Measurements from ENCODE around the gene LRMDA. TPM values are rescaled to one million over a fixed set of nuclear protein-coding genes. Genes with fewer than 3 reads are reported as not detected.

Gene LRMDA
- total RNA-seq, 2 donors from 2014 or later, result 9.6 to 12.6 TPM

DNA sequence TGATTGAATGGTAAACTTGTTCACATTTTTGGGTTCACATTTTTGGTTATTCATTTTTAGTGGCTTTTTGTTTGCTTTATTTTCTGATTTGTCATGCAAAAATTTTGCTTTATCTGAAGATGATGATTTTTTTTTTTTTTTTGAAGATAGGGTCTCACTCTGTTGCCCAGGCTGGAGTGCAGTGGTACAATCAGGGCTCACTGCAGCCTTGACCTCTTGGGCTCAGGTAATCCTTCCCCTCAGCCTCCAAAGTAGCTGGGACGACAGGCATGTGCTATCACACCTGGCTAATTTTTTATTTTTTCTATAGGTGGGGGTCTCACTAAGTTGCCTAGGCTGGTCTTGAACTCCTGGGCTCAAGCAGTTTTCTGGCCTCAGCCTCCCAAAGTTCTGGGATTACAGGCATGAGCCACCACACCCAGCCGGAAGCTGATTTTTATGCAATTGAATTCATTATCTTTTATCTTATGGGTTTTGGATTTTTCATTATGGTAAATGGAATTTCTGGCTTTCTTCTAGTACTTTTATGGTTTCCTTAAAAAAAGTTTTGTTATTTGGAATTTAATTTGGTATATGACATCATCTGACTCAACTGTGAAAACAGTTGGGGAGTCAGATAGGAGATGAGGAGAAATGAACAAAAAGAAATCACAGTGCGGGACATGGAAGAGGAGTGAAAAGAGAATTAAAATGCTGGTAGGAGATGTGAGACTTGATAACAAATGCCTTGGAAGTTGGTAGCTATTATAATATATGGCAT is 158.7 kb downstream of the LRMDA start:
- Histone ChIP-seq H3K4me1 (replicated peaks) (no peaks in the 10 kb centered on the region), H3K4me3 (no peak overlapping the region), H3K27ac (no peak overlapping the region), H3K36me3 (no peaks in the 10 kb centered on the region), H3K9me3 (no peaks in the 10 kb centered on the region), H3K27me3 (replicated peaks; ENCODE audit: insufficient read depth) (no peaks in the 10 kb centered on the region)
- no peak for DNase-seq (ENCODE audit: low spot score)
- intact Hi-C loops (cut with DNase I), result no loop called here
- no peak for TF ChIP-seq POLR2AphosphoS5 (IDR thresholded peaks at IDR 0.05)
- no peak for TF ChIP-seq POLR2A (IDR thresholded peaks at IDR 0.05)
- TF ChIP-seq, protein P1, sequence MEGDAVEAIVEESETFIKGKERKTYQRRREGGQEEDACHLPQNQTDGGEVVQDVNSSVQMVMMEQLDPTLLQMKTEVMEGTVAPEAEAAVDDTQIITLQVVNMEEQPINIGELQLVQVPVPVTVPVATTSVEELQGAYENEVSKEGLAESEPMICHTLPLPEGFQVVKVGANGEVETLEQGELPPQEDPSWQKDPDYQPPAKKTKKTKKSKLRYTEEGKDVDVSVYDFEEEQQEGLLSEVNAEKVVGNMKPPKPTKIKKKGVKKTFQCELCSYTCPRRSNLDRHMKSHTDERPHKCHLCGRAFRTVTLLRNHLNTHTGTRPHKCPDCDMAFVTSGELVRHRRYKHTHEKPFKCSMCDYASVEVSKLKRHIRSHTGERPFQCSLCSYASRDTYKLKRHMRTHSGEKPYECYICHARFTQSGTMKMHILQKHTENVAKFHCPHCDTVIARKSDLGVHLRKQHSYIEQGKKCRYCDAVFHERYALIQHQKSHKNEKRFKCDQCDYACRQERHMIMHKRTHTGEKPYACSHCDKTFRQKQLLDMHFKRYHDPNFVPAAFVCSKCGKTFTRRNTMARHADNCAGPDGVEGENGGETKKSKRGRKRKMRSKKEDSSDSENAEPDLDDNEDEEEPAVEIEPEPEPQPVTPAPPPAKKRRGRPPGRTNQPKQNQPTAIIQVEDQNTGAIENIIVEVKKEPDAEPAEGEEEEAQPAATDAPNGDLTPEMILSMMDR (IDR thresholded peaks at IDR 0.05), result no peak
- 94% methylated on average over 3 of the region's 3 CpGs for WGBS

DNA sequence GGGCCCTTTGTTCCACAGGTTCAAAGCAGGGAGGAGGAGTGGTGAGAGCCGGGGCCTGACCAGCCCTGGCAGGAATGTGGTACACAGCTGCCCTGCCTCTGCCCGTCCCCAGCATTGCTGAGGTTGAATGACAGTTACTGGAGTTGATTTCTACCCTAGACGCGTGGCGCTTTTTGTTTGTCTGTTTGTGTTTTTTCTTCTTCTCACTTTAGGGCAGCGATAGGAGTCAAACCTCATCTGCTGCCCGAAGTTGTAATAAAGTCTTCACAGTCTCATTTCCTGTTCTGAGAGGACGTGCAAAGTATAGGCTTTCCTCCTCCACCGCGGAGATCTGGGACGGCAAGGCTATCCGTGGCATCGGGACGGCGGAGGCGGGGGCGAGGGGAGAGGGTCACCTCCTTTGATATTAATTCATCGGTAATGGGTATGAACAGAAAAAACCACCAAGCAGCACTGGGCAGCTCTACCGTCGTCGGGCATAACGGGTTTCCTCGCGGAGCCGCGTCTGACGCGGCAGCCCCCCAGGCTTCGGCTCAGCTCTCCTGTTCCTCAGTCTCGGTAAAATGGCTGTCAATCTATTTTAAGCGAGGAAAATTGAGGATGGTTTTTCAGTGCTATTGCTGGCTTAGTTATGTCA is 160.8 kb downstream of the LRMDA start:
- no peak for TF ChIP-seq POLR2AphosphoS5 (IDR thresholded peaks at IDR 0.05)
- Histone ChIP-seq H3K4me3 (no peak overlapping the region), H3K9me3 (no peaks in the 10 kb centered on the region), H3K27ac (no peak overlapping the region), H3K4me1 (replicated peaks) (no peaks in the 10 kb centered on the region), H3K36me3 (no peaks in the 10 kb centered on the region), H3K27me3 (replicated peaks; ENCODE audit: insufficient read depth) (no peaks in the 10 kb centered on the region)
- intact Hi-C loops (cut with DNase I), result no loop called here
- WGBS, result 81% methylated on average over 31 of the region's 31 CpGs
- DNase-seq (ENCODE audit: low spot score), result no peak

DNA sequence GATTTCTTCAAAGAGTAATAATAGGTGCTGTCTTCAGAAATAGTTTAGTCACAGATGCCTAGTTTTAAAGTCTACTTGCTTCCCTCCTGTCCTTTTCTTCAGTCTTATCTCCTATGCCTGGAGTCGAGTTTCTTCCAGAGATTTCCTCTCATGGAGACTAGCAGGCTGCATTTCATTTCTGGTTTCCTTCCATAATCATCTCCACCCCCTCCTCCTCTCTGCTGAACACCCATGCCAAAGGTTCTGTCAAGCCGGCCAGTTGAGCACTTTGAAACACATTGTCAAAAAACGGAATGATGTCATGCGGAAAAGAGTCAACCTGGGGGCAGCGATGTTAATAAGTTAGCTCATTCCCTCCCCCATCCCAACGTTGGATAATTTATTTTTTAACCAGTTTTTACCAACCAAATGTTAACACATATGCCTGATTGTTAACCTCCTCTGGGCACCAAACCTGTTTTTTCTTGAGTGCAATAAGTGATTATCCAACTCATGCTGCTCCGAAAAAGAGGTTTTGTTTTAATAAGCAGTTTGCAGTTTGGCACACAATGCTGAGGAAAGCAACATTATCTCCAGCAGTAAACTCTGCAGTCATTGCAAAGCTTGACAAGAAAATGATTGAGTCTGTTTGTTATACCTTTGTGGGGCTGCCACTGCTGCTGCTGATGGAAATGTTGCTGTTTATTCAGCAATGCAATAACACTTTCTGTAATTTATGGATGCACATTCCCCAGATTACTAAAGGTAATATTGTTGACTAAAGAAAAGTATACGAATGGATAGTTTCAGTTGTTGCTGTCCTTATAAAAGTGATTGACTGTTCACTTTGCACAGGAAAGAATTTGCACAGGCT is 161.6 kb downstream of the LRMDA start:
- no peak overlapping the region for H3K4me3 ChIP-seq
- TF ChIP-seq POLR2AphosphoS5 (IDR thresholded peaks at IDR 0.05), result no peak
- no peak for TF ChIP-seq POLR2A (IDR thresholded peaks at IDR 0.05)
- TF ChIP-seq, protein P1 (IDR thresholded peaks at IDR 0.05), result no peak
- H3K36me3 ChIP-seq, result no peaks in the 10 kb centered on the region
- no peak overlapping the region for H3K27ac ChIP-seq
- no peaks in the 10 kb centered on the region for H3K9me3 ChIP-seq
- no peak for DNase-seq (ENCODE audit: low spot score)
- no peaks in the 10 kb centered on the region for H3K4me1 ChIP-seq (replicated peaks)
- H3K27me3 ChIP-seq (replicated peaks; ENCODE audit: insufficient read depth), result no peaks in the 10 kb centered on the region
- intact Hi-C loops (cut with DNase I), result no loop called here
- 23% methylated on average over 8 of the region's 8 CpGs for WGBS

DNA sequence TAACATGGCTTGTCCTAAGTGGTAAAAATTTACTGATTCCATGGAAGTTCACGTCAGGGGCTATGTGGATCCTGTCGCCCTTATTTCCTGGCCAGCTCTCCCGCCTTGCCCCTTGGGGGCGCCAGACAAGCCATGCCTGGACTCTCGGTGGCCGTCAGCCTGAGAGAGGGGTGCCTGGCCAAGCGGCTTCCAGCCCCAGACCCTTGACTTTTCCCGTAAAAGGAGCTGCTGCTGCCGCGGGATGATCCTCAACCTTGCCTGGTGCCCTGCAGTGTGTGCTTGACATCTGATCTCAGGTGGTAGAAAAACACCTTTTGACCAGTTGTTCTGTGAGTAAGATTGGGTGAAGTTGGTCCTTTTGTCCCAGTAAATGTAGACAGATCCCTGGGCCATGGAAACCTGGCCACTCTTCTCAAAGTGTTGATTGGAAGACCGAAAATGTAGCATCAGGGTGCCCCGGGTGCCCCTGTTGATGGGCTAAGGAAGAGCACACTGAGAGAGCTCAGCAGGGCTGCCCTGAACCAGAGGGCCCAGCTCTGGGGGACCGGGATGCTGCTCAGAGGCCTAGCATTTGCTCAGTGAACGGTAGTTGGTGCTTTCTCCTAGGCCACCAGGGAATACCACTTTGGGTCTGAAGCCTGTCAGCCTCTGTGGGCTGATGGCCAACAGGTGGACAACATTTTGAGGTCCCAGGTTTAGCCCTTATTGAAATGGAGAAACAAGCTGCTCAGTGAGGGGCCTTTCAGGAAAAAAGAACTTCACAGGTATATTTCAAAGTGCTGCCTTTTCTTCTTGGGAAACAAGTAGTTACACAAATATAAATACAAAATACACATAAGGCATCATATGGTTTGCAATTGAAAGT is 162.5 kb downstream of the LRMDA start:
- intact Hi-C loops (cut with DNase I), result no loop called here
- WGBS, result 81% methylated on average over 14 of the region's 14 CpGs

More for the DNA sequence above, 162.5 kb downstream of the LRMDA start:
- DNase-seq (ENCODE audit: low spot score), result no peak
- Histone ChIP-seq H3K27me3 (replicated peaks; ENCODE audit: insufficient read depth) (no peaks in the 10 kb centered on the region), H3K4me3 (no peak overlapping the region), H3K27ac (no peak overlapping the region), H3K9me3 (no peaks in the 10 kb centered on the region), H3K4me1 (replicated peaks) (no peaks in the 10 kb centered on the region), H3K36me3 (no peaks in the 10 kb centered on the region)
- TF ChIP-seq POLR2A (IDR thresholded peaks at IDR 0.05), result no peak
- no peak for TF ChIP-seq POLR2AphosphoS5 (IDR thresholded peaks at IDR 0.05)
- TF ChIP-seq, protein P1 (IDR thresholded peaks at IDR 0.05), result no peak
